ENCODE measurements around the gene CCDC92. TPM values are rescaled to one million over a fixed set of nuclear protein-coding genes. Genes with fewer than 3 reads are reported as not detected.

The CCDC92 gene
- total and polyA plus RNA-seq, 2 of the 13 experiments (the other 11 are each of a cell fraction or from before 2014, with no cell fraction given), result 5.4 to 14.7 TPM

GRCh38 chr12:123976227-123976826, 3.7 kb upstream of the CCDC92 start:
- peaks cover 23% of the 10 kb centered on the region for H3K4me1 ChIP-seq (ENCODE audit: insufficient read depth, low read length)
- TF ChIP-seq ARHGAP35 (CRISPR knock-in tag; IDR thresholded peaks at IDR 0.05; ENCODE audit: borderline replicate concordance), result no peak
- FAIRE-seq (no peak), DNase-seq (ENCODE audit: low spot score) (no peak), ATAC-seq (no peak)
- peaks cover 49% of the 10 kb centered on the region for H3K79me2 ChIP-seq (ENCODE audit: insufficient read depth, low read length)
- CTCF ChIA-PET (ENCODE audit: low intra/inter-chr PET ratio, low total read pairs), result no interaction called here
- no peak overlapping the region for H2AFZ ChIP-seq (ENCODE audit: low read length)
- intact Hi-C loops (cut with micrococcal nuclease; ENCODE audit: unreplicated experiment) (no loop called here), in situ Hi-C loops (cut with HindIII; ENCODE audit: extremely low pct_ligation_motif_present, low pct_unique_long_range_greater_than_20kb) (no loop called here)
- H3K4me3 ChIP-seq (replicated peaks in 1 of 3; ENCODE audit: insufficient read depth in 1 of 3, low read depth in 2 of 3, low read length in 3 of 3), result no peak overlapping the region
- WGBS (ENCODE audit: low lambda C conversion rate), result 98% methylated on average over 7 of the region's 7 CpGs
- no peak overlapping the region for H3K27ac ChIP-seq (ENCODE audit: extremely low read length, insufficient read depth, low read length)
- no TSS peak for BruUV-seq (replicated peaks)
- no peak overlapping the region for H3K9ac ChIP-seq (ENCODE audit: insufficient read depth, low read depth, low read length)
- H3K36me3 ChIP-seq (replicated peaks in 1 of 2; ENCODE audit: control insufficient read depth in 1 of 2, insufficient read depth in 2 of 2, low read length in 2 of 2), result peaks cover 4 to 23% of the 10 kb centered on the region in 2 experiments; a peak in 4 of 5 replicates
- H4K20me1 ChIP-seq (ENCODE audit: insufficient read depth, low read length), result peaks cover 6% of the 10 kb centered on the region
- H3K4me2 ChIP-seq (ENCODE audit: low read depth, low read length), result no peak overlapping the region
- no peaks in the 10 kb centered on the region for H3K9me3 ChIP-seq (ENCODE audit: low read length)
- POLR2A ChIA-PET, result interaction anchor here (0.6 kb wide), 1 partner anchor 837 kb away, joined by 3 read pairs; no protein-coding TSS in a partner anchor
- H3K27me3 ChIP-seq (ENCODE audit: control insufficient read depth in 1 of 2, insufficient read depth in 2 of 2, low read length in 2 of 2), result no peaks in the 10 kb centered on the region; a peak in 1 of 5 replicates

GRCh38 chr12:123973552-123974341, 1.1 kb upstream of the CCDC92 start:
- Histone ChIP-seq H3K4me2 (ENCODE audit: low read depth, low read length) (peak overlapping the region; percentile 88), H3K9me3 (ENCODE audit: low read length) (no peaks in the 10 kb centered on the region), H3K4me1 (ENCODE audit: insufficient read depth, low read length) (peaks cover 37% of the 10 kb centered on the region), H3K9ac (ENCODE audit: insufficient read depth, low read depth, low read length) (peak overlapping the region; percentile 76), H3K27me3 (ENCODE audit: control insufficient read depth in 1 of 2, insufficient read depth in 2 of 2, low read length in 2 of 2) (no peaks in the 10 kb centered on the region; a peak in 1 of 5 replicates), H3K36me3 (replicated peaks in 1 of 2; ENCODE audit: control insufficient read depth in 1 of 2, insufficient read depth in 2 of 2, low read length in 2 of 2) (peaks cover 2 to 13% of the 10 kb centered on the region in 2 experiments; a peak in 4 of 5 replicates), H4K20me1 (ENCODE audit: insufficient read depth, low read length) (peaks cover 6% of the 10 kb centered on the region), H3K79me2 (ENCODE audit: insufficient read depth, low read length) (peaks cover 59% of the 10 kb centered on the region), H2AFZ (ENCODE audit: low read length) (no peak overlapping the region), H3K27ac (ENCODE audit: extremely low read length, insufficient read depth, low read length) (peak overlapping the region; percentile 71), H3K4me3 (replicated peaks in 1 of 3; ENCODE audit: insufficient read depth in 1 of 3, low read depth in 2 of 3, low read length in 3 of 3) (peak overlapping the region; percentile 78 to 89 (median 86))
- in situ Hi-C loops (cut with HindIII; ENCODE audit: extremely low pct_ligation_motif_present, low pct_unique_long_range_greater_than_20kb), result no loop called here
- ATAC-seq (peak; percentile 14; the same call in 2 of the 3 replicates), DNase-seq (ENCODE audit: low spot score) (peak; percentile 21), FAIRE-seq (no peak)
- no TSS peak for BruUV-seq (replicated peaks)
- WGBS (ENCODE audit: low lambda C conversion rate), result 2% methylated on average over 29 of the region's 69 CpGs
- intact Hi-C loops (cut with micrococcal nuclease; ENCODE audit: unreplicated experiment), result no loop called here
- CTCF ChIA-PET (ENCODE audit: low intra/inter-chr PET ratio, low total read pairs), result no interaction called here
- POLR2A ChIA-PET, result no interaction called here
- TF ChIP-seq ZBTB44 (CRISPR knock-in tag; IDR thresholded peaks at IDR 0.05) (no peak), HES4 (CRISPR knock-in tag; IDR thresholded peaks at IDR 0.05; ENCODE audit: borderline replicate concordance) (no peak), ZNF687 (CRISPR knock-in tag; IDR thresholded peaks at IDR 0.05) (peak; percentile 51), REPIN1 (CRISPR knock-in tag; IDR thresholded peaks at IDR 0.05; ENCODE audit: borderline replicate concordance, low read depth) (no peak), ZNF883 (CRISPR knock-in tag; IDR thresholded peaks at IDR 0.05; ENCODE audit: not compliant biosample characterization) (no peak), GABPB1 (CRISPR knock-in tag; IDR thresholded peaks at IDR 0.05) (no peak; the same call in 1 of the 2 replicates)

Data from HepG2 (cell line).